Neural progenitor cell (in vitro differentiated cells): ENCODE results near the gene GOLGA6A.

ENCODE experiments used
- CTCF ChIP-seq: fragments of 200-600 bp; sonication (generic); IDR thresholded peaks from 2 replicates; pipeline ENCODE4 v1.5.1; 2017; ENCODE audit warnings: antibody characterized with exemption, mild to moderate bottlenecking
- EZH2 ChIP-seq: fragments of 200-600 bp; sonication (generic); IDR thresholded peaks from 2 replicates; pipeline ENCODE4 v1.6.1; 2017; ENCODE audit warnings: antibody characterized with exemption, mild to moderate bottlenecking, moderate library complexity

GRCh38 chr15:74123658-74124057, 41.3 kb upstream of the GOLGA6A start:
- no peak for TF ChIP-seq CTCF
- TF ChIP-seq EZH2, result no peak
